ENCODE data around the gene ACTL7B. TPM values are rescaled to one million over a fixed set of nuclear protein-coding genes. Genes with fewer than 3 reads are reported as not detected.

Gene ACTL7B
- total and polyA plus RNA-seq, 2 experiments from 2014 or later: not detected

DNA sequence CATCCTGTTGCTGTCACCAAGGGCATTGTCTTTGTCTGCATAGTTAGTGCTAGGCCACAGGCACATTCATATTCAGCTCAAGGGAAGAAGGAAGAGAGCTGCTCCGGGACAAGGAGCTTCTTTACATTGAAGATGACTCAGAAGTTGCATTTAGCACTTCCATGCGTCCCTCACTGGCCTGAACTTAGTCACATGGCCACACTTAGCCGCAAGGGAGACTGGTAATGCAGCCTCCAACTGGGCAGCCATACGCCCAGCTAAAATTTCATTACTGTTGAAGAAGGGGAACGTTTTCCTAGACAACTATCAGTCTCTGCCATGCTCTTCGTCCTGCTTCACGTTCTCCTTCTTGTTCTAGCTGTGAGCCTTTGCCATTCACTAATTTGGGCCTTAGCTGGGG, 20.0 kb downstream of the ACTL7B start:
- Histone ChIP-seq H3K4me2 (no peak overlapping the region), H3K9me2 (ENCODE audit: insufficient read depth) (peaks cover 7% of the 10 kb centered on the region; the same call in 1 of the 2 replicates), H4K20me1 (replicated peaks; ENCODE audit: insufficient read depth) (no peaks in the 10 kb centered on the region), H3K27ac (ENCODE audit: low read depth) (no peak overlapping the region), H3F3A (replicated peaks; ENCODE audit: low read depth) (no peaks in the 10 kb centered on the region), H2AFZ (no peak overlapping the region), H3K36me3 (ENCODE audit: insufficient read depth) (no peaks in the 10 kb centered on the region), H3K79me2 (replicated peaks; ENCODE audit: insufficient read depth) (no peaks in the 10 kb centered on the region), H3K4me1 (ENCODE audit: insufficient read depth) (no peaks in the 10 kb centered on the region; the same call in 1 of the 2 replicates), H3K4me3 (no peak overlapping the region), H3K27me3 (ENCODE audit: insufficient read depth) (no peaks in the 10 kb centered on the region)
- no peak for TF ChIP-seq STAT1 (IDR thresholded peaks at IDR 0.05; ENCODE audit: unreplicated experiment)
- TF ChIP-seq, protein P1, sequence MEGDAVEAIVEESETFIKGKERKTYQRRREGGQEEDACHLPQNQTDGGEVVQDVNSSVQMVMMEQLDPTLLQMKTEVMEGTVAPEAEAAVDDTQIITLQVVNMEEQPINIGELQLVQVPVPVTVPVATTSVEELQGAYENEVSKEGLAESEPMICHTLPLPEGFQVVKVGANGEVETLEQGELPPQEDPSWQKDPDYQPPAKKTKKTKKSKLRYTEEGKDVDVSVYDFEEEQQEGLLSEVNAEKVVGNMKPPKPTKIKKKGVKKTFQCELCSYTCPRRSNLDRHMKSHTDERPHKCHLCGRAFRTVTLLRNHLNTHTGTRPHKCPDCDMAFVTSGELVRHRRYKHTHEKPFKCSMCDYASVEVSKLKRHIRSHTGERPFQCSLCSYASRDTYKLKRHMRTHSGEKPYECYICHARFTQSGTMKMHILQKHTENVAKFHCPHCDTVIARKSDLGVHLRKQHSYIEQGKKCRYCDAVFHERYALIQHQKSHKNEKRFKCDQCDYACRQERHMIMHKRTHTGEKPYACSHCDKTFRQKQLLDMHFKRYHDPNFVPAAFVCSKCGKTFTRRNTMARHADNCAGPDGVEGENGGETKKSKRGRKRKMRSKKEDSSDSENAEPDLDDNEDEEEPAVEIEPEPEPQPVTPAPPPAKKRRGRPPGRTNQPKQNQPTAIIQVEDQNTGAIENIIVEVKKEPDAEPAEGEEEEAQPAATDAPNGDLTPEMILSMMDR (conservative IDR thresholded peaks at IDR 0.05; ENCODE audit: low read depth in 2 of 2): no peak
- TF ChIP-seq, protein P2, sequence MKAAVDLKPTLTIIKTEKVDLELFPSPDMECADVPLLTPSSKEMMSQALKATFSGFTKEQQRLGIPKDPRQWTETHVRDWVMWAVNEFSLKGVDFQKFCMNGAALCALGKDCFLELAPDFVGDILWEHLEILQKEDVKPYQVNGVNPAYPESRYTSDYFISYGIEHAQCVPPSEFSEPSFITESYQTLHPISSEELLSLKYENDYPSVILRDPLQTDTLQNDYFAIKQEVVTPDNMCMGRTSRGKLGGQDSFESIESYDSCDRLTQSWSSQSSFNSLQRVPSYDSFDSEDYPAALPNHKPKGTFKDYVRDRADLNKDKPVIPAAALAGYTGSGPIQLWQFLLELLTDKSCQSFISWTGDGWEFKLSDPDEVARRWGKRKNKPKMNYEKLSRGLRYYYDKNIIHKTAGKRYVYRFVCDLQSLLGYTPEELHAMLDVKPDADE (IDR thresholded peaks at IDR 0.05): no peak
- no peak for TF ChIP-seq POLR2AphosphoS5 (IDR thresholded peaks at IDR 0.05; ENCODE audit: low read depth)
- no peak for TF ChIP-seq JUNB (IDR thresholded peaks at IDR 0.05; ENCODE audit: unreplicated experiment)
- no peak for TF ChIP-seq EZH2phosphoT487 (IDR thresholded peaks at IDR 0.05; ENCODE audit: unreplicated experiment)
- TF ChIP-seq ZNF331 (CRISPR knock-in tag; IDR thresholded peaks at IDR 0.05; ENCODE audit: low read depth): no peak
- TF ChIP-seq ZNF114 (CRISPR knock-in tag; IDR thresholded peaks at IDR 0.05): no peak
- TF ChIP-seq, protein P3, sequence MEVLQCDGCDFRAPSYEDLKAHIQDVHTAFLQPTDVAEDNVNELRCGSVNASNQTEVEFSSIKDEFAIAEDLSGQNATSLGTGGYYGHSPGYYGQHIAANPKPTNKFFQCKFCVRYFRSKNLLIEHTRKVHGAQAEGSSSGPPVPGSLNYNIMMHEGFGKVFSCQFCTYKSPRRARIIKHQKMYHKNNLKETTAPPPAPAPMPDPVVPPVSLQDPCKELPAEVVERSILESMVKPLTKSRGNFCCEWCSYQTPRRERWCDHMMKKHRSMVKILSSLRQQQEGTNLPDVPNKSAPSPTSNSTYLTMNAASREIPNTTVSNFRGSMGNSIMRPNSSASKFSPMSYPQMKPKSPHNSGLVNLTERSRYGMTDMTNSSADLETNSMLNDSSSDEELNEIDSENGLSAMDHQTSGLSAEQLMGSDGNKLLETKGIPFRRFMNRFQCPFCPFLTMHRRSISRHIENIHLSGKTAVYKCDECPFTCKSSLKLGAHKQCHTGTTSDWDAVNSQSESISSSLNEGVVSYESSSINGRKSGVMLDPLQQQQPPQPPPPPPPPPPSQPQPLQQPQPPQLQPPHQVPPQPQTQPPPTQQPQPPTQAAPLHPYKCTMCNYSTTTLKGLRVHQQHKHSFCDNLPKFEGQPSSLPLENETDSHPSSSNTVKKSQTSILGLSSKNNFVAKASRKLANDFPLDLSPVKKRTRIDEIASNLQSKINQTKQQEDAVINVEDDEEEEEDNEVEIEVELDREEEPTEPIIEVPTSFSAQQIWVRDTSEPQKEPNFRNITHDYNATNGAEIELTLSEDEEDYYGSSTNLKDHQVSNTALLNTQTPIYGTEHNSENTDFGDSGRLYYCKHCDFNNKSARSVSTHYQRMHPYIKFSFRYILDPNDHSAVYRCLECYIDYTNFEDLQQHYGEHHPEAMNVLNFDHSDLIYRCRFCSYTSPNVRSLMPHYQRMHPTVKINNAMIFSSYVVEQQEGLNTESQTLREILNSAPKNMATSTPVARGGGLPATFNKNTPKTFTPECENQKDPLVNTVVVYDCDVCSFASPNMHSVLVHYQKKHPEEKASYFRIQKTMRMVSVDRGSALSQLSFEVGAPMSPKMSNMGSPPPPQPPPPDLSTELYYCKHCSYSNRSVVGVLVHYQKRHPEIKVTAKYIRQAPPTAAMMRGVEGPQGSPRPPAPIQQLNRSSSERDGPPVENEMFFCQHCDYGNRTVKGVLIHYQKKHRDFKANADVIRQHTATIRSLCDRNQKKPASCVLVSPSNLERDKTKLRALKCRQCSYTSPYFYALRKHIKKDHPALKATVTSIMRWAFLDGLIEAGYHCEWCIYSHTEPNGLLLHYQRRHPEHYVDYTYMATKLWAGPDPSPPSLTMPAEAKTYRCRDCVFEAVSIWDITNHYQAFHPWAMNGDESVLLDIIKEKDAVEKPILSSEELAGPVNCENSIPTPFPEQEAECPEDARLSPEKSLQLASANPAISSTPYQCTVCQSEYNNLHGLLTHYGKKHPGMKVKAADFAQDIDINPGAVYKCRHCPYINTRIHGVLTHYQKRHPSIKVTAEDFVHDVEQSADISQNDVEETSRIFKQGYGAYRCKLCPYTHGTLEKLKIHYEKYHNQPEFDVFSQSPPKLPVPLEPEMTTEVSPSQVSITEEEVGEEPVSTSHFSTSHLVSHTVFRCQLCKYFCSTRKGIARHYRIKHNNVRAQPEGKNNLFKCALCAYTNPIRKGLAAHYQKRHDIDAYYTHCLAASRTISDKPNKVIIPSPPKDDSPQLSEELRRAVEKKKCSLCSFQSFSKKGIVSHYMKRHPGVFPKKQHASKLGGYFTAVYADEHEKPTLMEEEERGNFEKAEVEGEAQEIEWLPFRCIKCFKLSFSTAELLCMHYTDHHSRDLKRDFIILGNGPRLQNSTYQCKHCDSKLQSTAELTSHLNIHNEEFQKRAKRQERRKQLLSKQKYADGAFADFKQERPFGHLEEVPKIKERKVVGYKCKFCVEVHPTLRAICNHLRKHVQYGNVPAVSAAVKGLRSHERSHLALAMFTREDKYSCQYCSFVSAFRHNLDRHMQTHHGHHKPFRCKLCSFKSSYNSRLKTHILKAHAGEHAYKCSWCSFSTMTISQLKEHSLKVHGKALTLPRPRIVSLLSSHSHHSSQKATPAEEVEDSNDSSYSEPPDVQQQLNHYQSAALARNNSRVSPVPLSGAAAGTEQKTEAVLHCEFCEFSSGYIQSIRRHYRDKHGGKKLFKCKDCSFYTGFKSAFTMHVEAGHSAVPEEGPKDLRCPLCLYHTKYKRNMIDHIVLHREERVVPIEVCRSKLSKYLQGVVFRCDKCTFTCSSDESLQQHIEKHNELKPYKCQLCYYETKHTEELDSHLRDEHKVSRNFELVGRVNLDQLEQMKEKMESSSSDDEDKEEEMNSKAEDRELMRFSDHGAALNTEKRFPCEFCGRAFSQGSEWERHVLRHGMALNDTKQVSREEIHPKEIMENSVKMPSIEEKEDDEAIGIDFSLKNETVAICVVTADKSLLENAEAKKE (CRISPR knock-in tag; IDR thresholded peaks at IDR 0.05): no peak
- TF ChIP-seq, protein P4, sequence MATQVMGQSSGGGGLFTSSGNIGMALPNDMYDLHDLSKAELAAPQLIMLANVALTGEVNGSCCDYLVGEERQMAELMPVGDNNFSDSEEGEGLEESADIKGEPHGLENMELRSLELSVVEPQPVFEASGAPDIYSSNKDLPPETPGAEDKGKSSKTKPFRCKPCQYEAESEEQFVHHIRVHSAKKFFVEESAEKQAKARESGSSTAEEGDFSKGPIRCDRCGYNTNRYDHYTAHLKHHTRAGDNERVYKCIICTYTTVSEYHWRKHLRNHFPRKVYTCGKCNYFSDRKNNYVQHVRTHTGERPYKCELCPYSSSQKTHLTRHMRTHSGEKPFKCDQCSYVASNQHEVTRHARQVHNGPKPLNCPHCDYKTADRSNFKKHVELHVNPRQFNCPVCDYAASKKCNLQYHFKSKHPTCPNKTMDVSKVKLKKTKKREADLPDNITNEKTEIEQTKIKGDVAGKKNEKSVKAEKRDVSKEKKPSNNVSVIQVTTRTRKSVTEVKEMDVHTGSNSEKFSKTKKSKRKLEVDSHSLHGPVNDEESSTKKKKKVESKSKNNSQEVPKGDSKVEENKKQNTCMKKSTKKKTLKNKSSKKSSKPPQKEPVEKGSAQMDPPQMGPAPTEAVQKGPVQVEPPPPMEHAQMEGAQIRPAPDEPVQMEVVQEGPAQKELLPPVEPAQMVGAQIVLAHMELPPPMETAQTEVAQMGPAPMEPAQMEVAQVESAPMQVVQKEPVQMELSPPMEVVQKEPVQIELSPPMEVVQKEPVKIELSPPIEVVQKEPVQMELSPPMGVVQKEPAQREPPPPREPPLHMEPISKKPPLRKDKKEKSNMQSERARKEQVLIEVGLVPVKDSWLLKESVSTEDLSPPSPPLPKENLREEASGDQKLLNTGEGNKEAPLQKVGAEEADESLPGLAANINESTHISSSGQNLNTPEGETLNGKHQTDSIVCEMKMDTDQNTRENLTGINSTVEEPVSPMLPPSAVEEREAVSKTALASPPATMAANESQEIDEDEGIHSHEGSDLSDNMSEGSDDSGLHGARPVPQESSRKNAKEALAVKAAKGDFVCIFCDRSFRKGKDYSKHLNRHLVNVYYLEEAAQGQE (IDR thresholded peaks at IDR 0.05; ENCODE audit: unreplicated experiment): no peak
- TF ChIP-seq NANOG (IDR thresholded peaks at IDR 0.05; ENCODE audit: borderline replicate concordance): no peak
- TF ChIP-seq CREB1 (CRISPR knock-in tag; IDR thresholded peaks at IDR 0.05; ENCODE audit: low read depth): no peak
- TF ChIP-seq EZH2 (IDR thresholded peaks at IDR 0.05; ENCODE audit: low read depth, unreplicated experiment): no peak
- H3K27me3 Mint-ChIP-seq (ENCODE audit: insufficient read depth, low read depth, poor library complexity): peaks cover 2% of the 10 kb centered on the region
- H3K4me3 Mint-ChIP-seq: no peak overlapping the region
- H3K27ac Mint-ChIP-seq: no peak overlapping the region
- peaks cover 12% of the 10 kb centered on the region for H3K4me1 Mint-ChIP-seq
- H3K9me3 Mint-ChIP-seq: no peaks in the 10 kb centered on the region
- ATAC-seq (no peak), DNase-seq (ENCODE audit: low spot score) (no peak)
- H3K36me3 Mint-ChIP-seq (ENCODE audit: low read depth): no peaks in the 10 kb centered on the region; the same call in 2 of the 3 replicates

All from GM23338 (cell line).